Measurements from ENCODE around the gene RAB20.

RAB20 gene

GRCh38 chr13:110521946-110522345 is 39.6 kb downstream of the RAB20 start:
- Histone ChIP-seq H3K27ac (ENCODE audit: insufficient read depth, low read depth, low read length, poor library complexity, severe bottlenecking) (no peak overlapping the region), H3K9me3 (ENCODE audit: control insufficient read depth, low read length) (no peaks in the 10 kb centered on the region)
- 95% methylated on average over 7 of the region's 7 CpGs for WGBS, 2 experiments

GRCh38 chr13:110521296-110521680 is 40.2 kb downstream of the RAB20 start:
- H3K4me1 ChIP-seq (ENCODE audit: control insufficient read depth, insufficient read depth, low read length) = no peaks in the 10 kb centered on the region
- WGBS, 2 experiments = 93 to 95% methylated on average over 10 of the region's 10 CpGs
- no peaks in the 10 kb centered on the region for H3K36me3 ChIP-seq (ENCODE audit: control insufficient read depth, insufficient read depth, low read length)
- no peaks in the 10 kb centered on the region for H3K27me3 ChIP-seq (ENCODE audit: control insufficient read depth, insufficient read depth, low read length, poor library complexity, severe bottlenecking)
- no peaks in the 10 kb centered on the region for H3K9me3 ChIP-seq (ENCODE audit: control insufficient read depth, low read length)
- no peak overlapping the region for H3K27ac ChIP-seq (ENCODE audit: insufficient read depth, low read depth, low read length, poor library complexity, severe bottlenecking)
- H3K4me3 ChIP-seq (ENCODE audit: insufficient read depth, low read depth, low read length) = no peak overlapping the region

More at GRCh38 chr13:110521946-110522345, 39.6 kb downstream of the RAB20 start:
- H3K36me3 ChIP-seq (ENCODE audit: control insufficient read depth, insufficient read depth, low read length) = no peaks in the 10 kb centered on the region
- H3K4me1 ChIP-seq (ENCODE audit: control insufficient read depth, insufficient read depth, low read length) = peaks cover under 1% of the 10 kb centered on the region
- no peaks in the 10 kb centered on the region for H3K27me3 ChIP-seq (ENCODE audit: control insufficient read depth, insufficient read depth, low read length, poor library complexity, severe bottlenecking)
- H3K4me3 ChIP-seq (ENCODE audit: insufficient read depth, low read depth, low read length) = no peak overlapping the region

- WGBS, 2 experiments = 90 to 92% methylated on average over 16 of the region's 16 CpGs
- Histone ChIP-seq H3K27me3 (ENCODE audit: control insufficient read depth, insufficient read depth, low read length, poor library complexity, severe bottlenecking) (no peaks in the 10 kb centered on the region), H3K27ac (ENCODE audit: insufficient read depth, low read depth, low read length, poor library complexity, severe bottlenecking) (no peak overlapping the region), H3K4me3 (ENCODE audit: insufficient read depth, low read depth, low read length) (no peak overlapping the region), H3K36me3 (ENCODE audit: control insufficient read depth, insufficient read depth, low read length) (no peaks in the 10 kb centered on the region), H3K4me1 (ENCODE audit: control insufficient read depth, insufficient read depth, low read length) (no peaks in the 10 kb centered on the region), H3K9me3 (ENCODE audit: control insufficient read depth, low read length) (no peaks in the 10 kb centered on the region)
These were observed 40.9 kb downstream of the RAB20 start for GRCh38 chr13:110520431-110521295.

GRCh38 chr13:110519506-110519905 is 42.0 kb downstream of the RAB20 start:
- no peak overlapping the region for H3K27ac ChIP-seq (ENCODE audit: insufficient read depth, low read depth, low read length, poor library complexity, severe bottlenecking)
- no peaks in the 10 kb centered on the region for H3K27me3 ChIP-seq (ENCODE audit: control insufficient read depth, insufficient read depth, low read length, poor library complexity, severe bottlenecking)
- no peaks in the 10 kb centered on the region for H3K4me1 ChIP-seq (ENCODE audit: control insufficient read depth, insufficient read depth, low read length)
- no peaks in the 10 kb centered on the region for H3K36me3 ChIP-seq (ENCODE audit: control insufficient read depth, insufficient read depth, low read length)
- 93% methylated on average over 7 of the region's 7 CpGs for WGBS, 2 experiments
- no peak overlapping the region for H3K4me3 ChIP-seq (ENCODE audit: insufficient read depth, low read depth, low read length)
- no peaks in the 10 kb centered on the region for H3K9me3 ChIP-seq (ENCODE audit: control insufficient read depth, low read length)

GRCh38 chr13:110519046-110519445 is 42.5 kb downstream of the RAB20 start:
- 94 to 95% methylated on average over 16 of the region's 16 CpGs for WGBS, 2 experiments
- Histone ChIP-seq H3K36me3 (ENCODE audit: control insufficient read depth, insufficient read depth, low read length) (no peaks in the 10 kb centered on the region), H3K27me3 (ENCODE audit: control insufficient read depth, insufficient read depth, low read length, poor library complexity, severe bottlenecking) (no peaks in the 10 kb centered on the region), H3K4me3 (ENCODE audit: insufficient read depth, low read depth, low read length) (no peak overlapping the region), H3K27ac (ENCODE audit: insufficient read depth, low read depth, low read length, poor library complexity, severe bottlenecking) (no peak overlapping the region), H3K4me1 (ENCODE audit: control insufficient read depth, insufficient read depth, low read length) (no peaks in the 10 kb centered on the region), H3K9me3 (ENCODE audit: control insufficient read depth, low read length) (no peaks in the 10 kb centered on the region)

GRCh38 chr13:110518571-110518970 is 43.0 kb downstream of the RAB20 start:
- no peak overlapping the region for H3K27ac ChIP-seq (ENCODE audit: insufficient read depth, low read depth, low read length, poor library complexity, severe bottlenecking)
- H3K4me1 ChIP-seq (ENCODE audit: control insufficient read depth, insufficient read depth, low read length) = no peaks in the 10 kb centered on the region
- no peak overlapping the region for H3K4me3 ChIP-seq (ENCODE audit: insufficient read depth, low read depth, low read length)
- H3K27me3 ChIP-seq (ENCODE audit: control insufficient read depth, insufficient read depth, low read length, poor library complexity, severe bottlenecking) = no peaks in the 10 kb centered on the region
- WGBS, 2 experiments = 88 to 92% methylated on average over 11 of the region's 11 CpGs
- no peaks in the 10 kb centered on the region for H3K36me3 ChIP-seq (ENCODE audit: control insufficient read depth, insufficient read depth, low read length)
- H3K9me3 ChIP-seq (ENCODE audit: control insufficient read depth, low read length) = no peaks in the 10 kb centered on the region

- WGBS, 2 experiments = 80 to 85% methylated on average over 8 of the region's 8 CpGs
- Histone ChIP-seq H3K27ac (ENCODE audit: insufficient read depth, low read depth, low read length, poor library complexity, severe bottlenecking) (no peak overlapping the region), H3K27me3 (ENCODE audit: control insufficient read depth, insufficient read depth, low read length, poor library complexity, severe bottlenecking) (no peaks in the 10 kb centered on the region), H3K4me3 (ENCODE audit: insufficient read depth, low read depth, low read length) (no peak overlapping the region), H3K4me1 (ENCODE audit: control insufficient read depth, insufficient read depth, low read length) (no peaks in the 10 kb centered on the region), H3K9me3 (ENCODE audit: control insufficient read depth, low read length) (no peaks in the 10 kb centered on the region), H3K36me3 (ENCODE audit: control insufficient read depth, insufficient read depth, low read length) (no peaks in the 10 kb centered on the region)
These were observed 43.3 kb downstream of the RAB20 start for GRCh38 chr13:110518226-110518525.

- no peaks in the 10 kb centered on the region for H3K27me3 ChIP-seq (ENCODE audit: control insufficient read depth, insufficient read depth, low read length, poor library complexity, severe bottlenecking)
- no peaks in the 10 kb centered on the region for H3K9me3 ChIP-seq (ENCODE audit: control insufficient read depth, low read length)
- H3K4me1 ChIP-seq (ENCODE audit: control insufficient read depth, insufficient read depth, low read length) = no peaks in the 10 kb centered on the region
- WGBS, 2 experiments = 89 to 90% methylated on average over 7 of the region's 7 CpGs
- H3K4me3 ChIP-seq (ENCODE audit: insufficient read depth, low read depth, low read length) = no peak overlapping the region
- no peaks in the 10 kb centered on the region for H3K36me3 ChIP-seq (ENCODE audit: control insufficient read depth, insufficient read depth, low read length)
- H3K27ac ChIP-seq (ENCODE audit: insufficient read depth, low read depth, low read length, poor library complexity, severe bottlenecking) = no peak overlapping the region
These were observed 43.9 kb downstream of the RAB20 start for GRCh38 chr13:110517505-110518225.

GRCh38 chr13:110516500-110516899 is 45.0 kb downstream of the RAB20 start:
- Histone ChIP-seq H3K27me3 (ENCODE audit: control insufficient read depth, insufficient read depth, low read length, poor library complexity, severe bottlenecking) (no peaks in the 10 kb centered on the region), H3K4me1 (ENCODE audit: control insufficient read depth, insufficient read depth, low read length) (no peaks in the 10 kb centered on the region), H3K4me3 (ENCODE audit: insufficient read depth, low read depth, low read length) (no peak overlapping the region), H3K27ac (ENCODE audit: insufficient read depth, low read depth, low read length, poor library complexity, severe bottlenecking) (no peak overlapping the region), H3K9me3 (ENCODE audit: control insufficient read depth, low read length) (no peaks in the 10 kb centered on the region), H3K36me3 (ENCODE audit: control insufficient read depth, insufficient read depth, low read length) (no peaks in the 10 kb centered on the region)
- WGBS, 2 experiments = 90 to 93% methylated on average over 12 of the region's 12 CpGs

GRCh38 chr13:110512198-110512740 is 49.3 kb downstream of the RAB20 start:
- 94 to 95% methylated on average over 17 of the region's 17 CpGs for WGBS, 2 experiments
- Histone ChIP-seq H3K4me3 (ENCODE audit: insufficient read depth, low read depth, low read length) (no peak overlapping the region), H3K27me3 (ENCODE audit: control insufficient read depth, insufficient read depth, low read length, poor library complexity, severe bottlenecking) (no peaks in the 10 kb centered on the region), H3K4me1 (ENCODE audit: control insufficient read depth, insufficient read depth, low read length) (no peaks in the 10 kb centered on the region), H3K36me3 (ENCODE audit: control insufficient read depth, insufficient read depth, low read length) (peaks cover 9% of the 10 kb centered on the region), H3K27ac (ENCODE audit: insufficient read depth, low read depth, low read length, poor library complexity, severe bottlenecking) (no peak overlapping the region), H3K9me3 (ENCODE audit: control insufficient read depth, low read length) (no peaks in the 10 kb centered on the region)
